NCI-H1436 treated with DMSO at 0.1 percent for 48 hours (cell line): Measurements from ENCODE around the gene IRAK3.
A peak's percentile ranks its signal among the peaks of the same experiment; 100 is the strongest.
"Not testable (repeated sequence)": the region's sequence is repeated elsewhere in the genome, so short reads cannot be mapped to it uniquely, and the experiment has no call there.

ENCODE experiments used
- DNase-seq: peaks from one replicate; lab custom pipeline; 2025; lab: John Stamatoyannopoulos, UW

IRAK3 gene

DNA sequence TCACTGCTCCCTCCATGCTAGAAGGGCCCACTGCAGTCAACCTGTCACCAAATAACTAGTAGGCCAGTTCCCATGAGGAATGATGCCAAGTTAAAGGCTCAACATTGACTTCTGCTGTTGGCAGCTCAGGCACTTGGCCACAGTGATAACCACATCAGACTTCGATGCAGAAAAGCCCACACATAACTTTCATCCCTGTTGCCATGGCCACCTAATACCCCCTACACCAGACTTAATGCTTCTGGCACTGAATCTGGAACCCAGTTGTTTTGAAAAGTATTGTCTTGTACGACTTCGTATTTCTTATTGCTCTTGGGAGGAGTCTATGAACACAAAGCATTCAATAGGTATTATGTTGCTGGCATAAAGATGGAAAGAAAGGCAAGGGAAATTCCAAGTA is 69.0 kb downstream of the IRAK3 start:
- DNase-seq = no peak

DNA sequence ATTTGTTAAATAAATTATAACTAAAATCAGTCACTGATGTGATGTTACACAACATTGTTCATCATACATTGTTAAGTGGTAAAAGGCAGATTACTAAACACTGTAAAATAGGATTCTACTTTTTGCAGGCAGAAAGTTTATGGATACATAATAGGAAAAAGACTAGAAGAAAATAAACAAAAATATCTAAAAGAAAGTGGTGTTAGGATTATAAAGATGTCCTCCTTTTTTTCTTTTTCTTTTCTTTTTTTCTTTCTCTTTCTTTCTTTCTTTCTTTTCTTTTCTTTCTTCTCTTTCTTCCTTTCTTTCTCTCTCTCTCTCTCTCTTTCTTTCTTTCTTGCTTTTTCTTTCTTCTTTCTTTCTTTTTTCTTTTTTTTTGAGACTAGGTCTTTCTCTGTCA is 73.7 kb downstream of the IRAK3 start:
- DNase-seq = no peak

DNA sequence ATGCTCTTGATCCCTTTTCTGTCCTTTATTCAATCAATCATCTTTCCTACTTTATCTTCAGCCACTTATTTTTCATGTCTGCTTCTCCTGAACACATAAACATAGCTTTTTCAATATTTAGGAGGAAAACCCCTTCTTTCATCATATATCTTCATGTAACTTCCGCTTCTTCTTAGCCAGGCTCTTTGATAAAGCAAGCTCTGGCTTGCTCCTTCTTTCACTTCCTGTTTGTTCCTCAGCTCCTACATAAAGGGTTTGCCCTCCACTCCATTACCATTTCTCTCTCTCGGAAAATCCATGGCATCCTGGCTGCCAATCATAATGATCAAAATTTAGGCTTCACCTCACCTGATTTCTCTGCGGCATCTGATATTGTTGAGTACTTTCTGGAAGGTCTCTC is 79.5 kb downstream of the IRAK3 start:
- DNase-seq = no peak

DNA sequence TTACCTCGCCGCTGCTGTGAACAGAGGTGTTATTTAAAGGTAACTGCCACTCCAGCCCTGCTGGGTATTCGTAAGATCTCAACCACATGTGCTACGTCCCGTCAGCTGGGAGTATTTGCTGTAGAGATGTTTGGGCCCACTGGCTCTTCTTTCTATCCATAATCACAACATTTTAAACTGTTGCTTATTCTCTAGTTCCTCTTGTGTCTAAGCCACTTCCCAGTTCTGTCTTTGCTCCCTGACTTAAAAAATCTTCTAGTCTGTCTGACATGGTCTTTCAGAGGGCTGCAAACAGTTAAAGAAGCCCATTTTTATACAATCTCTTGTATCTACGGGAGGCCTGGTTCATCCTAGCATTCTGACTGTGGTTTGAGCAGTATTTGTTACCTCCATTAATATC is 80.1 kb downstream of the IRAK3 start:
- DNase-seq = no peak

DNA sequence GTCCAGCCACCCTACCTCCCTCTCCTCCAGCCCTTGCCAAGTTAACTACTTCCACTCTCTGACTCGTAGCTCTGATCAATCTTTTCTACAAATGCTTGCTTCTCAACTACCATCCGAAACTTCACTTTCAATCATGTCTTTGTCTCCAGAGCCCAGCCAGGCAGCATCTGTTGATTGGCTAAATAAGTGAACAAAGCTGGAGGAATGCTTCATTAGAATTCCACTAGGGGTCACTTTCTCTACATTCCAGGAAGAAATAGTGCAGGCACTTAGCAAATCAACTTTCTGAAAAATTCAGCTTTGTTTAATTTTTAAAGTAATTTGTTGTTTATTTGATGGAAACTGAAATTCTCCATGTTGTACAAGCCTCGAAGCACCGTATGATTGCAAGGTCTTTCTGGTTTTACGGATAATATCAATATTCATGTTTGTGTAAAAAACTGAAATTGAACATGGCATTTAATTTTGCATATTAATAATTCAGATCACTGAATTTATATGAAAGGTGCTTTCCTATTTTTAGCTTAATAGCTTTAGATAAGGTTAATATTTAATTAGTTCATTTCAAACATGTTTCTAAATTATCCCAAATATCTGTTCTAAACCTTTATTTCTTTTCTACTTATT is 80.9 kb downstream of the IRAK3 start:
- no peak for DNase-seq

DNA sequence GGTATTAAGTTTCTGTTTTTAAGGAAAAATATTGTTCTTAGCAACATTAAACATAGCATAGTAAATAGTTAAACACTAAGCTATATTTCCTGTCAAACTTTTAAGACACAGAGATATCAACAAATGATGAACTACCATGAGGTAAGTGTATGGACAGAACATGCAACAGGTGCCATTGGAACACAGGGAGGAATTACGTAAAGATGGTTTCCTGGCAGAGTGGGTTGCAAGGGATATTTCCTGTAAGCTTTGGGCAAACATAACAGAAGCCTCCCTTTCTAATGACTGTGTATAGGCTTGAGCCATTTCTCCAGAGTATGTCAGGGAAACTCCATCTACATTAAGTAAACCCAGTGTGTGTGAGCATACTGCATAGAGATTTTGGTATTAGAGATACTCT is 81.6 kb downstream of the IRAK3 start:
- DNase-seq = no peak

DNA sequence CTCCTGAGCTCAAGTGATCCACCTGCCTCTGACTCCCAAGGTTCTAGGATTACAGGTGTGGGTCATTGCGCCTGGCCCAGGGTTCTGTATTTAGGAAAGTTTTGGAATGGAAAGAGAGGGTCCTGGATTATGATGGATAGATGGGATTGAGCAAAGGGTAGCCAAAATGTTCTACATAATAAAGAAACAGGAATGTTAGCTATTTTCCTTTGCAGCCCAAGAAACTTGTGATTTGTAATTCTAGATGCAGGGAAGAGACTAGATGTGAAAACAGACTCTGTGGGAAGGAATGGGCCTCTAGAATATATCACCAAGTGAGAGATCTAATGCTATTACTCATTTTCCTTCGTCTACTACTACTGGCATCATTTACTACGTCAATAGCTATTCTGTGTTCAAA is 83.6 kb downstream of the IRAK3 start:
- DNase-seq = no peak

DNA sequence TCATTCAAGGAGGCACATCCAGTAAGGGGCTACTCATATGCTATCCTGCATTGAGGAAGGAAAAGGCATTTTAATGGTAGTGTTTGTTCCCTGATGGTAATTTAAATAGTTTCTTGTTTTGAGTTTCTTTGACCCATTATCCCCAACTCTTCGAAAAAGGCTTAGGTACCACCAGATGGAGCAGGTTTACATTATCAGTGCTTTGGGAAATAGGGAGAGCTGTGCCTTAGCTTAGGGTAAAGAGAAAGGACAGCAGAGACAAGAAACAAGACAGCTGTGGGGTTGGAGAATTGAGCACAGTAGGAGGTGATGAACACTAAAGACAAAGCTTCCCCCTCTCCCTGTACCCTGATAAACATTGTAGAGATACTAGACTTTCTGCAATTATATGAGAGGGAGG is 84.1 kb downstream of the IRAK3 start:
- DNase-seq = no peak

DNA sequence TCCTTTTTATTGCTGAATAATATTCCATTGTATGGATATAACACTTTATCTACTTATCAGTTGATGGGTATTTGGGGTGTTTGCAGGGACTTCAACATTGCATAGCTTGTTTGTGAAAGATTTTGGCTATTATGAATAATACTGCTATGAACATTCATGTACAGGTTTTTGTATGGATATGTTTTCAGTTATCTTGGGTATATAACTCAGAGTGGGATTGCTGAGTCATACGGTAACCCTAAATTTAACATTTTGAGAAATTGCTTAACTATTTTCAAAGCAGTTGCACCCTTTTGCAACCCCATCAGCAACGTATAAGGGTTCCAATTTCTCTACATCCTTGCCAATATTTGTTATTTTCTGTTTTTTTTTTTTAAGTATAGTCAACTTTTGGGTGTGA is 86.0 kb downstream of the IRAK3 start:
- DNase-seq = no peak

DNA sequence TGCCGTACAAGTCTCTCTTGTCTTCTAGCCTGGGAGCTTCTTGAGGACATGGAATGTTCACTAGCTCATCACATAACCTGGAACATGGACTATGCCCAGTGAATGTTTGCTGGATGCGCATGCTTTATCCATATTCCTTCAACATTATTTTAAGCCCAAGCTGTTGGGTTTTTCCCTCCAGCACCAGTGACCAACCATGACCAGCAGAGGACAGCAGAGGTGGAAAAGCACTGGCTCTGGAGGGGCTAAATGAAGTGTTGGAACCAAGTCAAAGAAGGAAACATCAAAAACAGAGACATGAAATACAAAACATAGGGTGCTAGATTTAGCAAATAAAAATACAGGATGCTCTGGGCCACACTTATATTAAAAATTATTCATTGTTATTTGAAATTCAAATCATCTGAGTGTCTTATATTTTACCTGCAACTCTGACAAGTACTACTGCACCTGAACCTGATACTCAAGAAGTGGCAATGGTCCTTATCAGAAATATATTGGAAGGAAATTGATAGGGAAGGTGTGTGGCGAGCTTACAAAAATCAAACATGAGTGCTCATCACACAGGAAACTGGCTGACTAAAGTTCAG is 90.2 kb downstream of the IRAK3 start:
- DNase-seq = no peak

DNA sequence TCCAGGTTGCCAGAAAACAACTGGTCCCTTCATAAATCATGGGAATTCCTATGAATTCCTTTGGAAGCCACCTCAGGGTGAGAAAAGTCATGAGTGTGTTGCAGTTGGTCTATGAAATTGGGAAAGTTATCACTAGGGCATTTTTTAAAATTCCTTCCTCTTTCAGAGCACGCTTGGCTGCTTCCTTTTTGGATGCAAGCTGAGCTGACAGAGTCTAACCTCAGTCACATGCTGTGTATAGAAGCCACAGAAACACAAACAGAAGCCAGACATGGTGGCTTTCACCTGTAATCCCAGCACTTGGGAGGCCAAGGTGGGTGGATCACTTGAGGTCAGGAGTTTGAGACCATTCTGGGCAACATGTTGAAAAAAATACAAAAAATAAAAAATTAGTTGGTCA is 91.5 kb downstream of the IRAK3 start:
- DNase-seq = no peak

DNA sequence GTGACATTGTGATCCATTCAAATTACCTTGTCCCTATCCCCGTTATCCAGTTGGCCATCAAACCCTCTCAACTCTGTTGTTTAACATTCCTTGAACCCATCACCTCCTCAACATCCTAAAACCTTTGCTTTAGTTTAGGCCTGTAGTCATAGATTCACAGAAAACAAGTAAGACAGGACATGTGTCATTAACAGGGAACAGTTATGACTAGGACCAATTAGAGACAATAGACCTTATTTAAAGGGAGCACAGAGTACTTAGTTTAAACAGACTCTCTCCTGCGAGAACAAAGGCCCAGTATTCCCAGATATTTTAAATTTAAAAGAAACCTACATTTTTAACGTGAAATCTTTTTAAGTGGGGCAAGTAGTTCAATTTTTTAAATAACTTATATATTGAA is 93.2 kb downstream of the IRAK3 start:
- no peak for DNase-seq

DNA sequence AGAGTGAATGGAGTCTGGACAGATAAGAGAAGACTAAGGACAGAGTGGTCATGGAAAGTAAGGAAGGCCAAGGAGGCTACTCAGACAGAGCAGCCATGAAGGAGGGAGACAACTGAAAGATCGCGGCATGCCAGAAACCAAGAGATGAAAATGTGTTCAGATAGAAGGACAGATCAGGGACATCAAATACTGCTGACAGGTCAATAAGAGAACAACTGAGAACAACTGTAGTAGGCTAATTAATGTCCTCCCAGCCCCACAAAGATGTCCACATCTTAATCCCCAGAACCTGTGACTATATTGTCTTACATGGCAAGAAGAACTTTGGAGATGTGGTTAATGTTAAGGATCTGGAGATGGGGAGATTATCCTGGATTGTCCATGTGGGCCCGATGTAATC is 98.3 kb downstream of the IRAK3 start:
- no peak for DNase-seq

DNA sequence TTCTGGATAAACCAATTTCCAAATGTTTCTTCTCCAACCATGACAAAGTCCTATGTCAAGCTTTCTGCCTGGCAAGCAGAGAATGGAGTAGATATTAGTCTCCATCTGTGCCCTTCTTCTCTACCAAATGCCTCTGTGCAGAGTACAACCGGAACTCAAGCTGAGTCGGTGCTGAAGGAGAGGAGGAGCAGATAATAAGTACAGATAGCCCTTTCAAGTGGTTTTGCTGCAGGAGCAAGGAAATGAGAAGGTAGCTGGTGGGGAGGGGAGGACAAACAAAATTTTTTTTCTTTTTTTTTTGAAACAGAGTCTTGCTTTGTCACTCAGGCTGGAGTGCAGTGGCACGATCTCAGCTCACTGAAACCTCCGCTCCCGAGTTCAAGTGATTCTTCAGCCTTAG is 99.1 kb downstream of the IRAK3 start:
- DNase-seq = no peak

DNA sequence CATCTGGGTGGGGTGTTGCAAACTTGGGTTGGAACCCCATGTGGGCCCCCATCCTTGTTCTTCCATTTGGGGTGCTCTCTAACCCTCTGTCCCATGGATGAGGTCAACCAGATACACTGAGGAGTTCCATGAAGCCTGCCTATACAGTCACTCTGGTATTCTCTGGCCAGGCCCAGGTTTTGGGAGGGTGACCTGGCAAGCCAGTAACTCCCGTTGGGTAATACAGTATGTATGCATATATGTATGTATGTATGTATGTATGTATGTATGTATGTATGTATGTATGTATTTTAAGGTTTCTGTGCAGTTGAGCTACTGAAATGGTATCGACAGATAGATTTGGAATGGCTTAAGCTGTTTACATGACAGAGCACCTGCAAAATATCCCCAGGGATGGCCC is 100.5 kb downstream of the IRAK3 start:
- no peak for DNase-seq

DNA sequence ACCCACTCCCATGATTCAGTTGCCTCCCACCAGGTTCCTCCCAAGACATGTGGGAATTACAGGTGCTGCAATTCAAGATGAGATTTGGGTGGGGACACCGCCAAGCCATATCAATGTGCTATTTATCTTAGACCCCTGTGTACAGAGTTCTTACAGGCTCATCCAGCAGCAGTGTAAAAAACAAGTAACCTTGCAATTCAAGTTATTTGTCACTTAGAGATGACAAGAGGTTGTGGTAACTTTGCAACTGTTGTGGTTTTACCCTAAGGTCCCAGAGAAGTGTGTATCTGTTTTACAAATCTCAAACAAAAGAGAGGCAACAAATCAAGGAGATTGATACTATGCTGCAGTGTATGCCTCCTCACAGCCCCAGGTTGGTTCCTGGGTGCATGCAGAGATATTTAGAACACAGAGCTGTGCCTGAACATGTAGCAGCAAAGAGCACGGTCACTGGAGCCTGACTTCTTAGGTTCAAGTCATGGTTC is 101.7 kb downstream of the IRAK3 start:
- no peak for DNase-seq

DNA sequence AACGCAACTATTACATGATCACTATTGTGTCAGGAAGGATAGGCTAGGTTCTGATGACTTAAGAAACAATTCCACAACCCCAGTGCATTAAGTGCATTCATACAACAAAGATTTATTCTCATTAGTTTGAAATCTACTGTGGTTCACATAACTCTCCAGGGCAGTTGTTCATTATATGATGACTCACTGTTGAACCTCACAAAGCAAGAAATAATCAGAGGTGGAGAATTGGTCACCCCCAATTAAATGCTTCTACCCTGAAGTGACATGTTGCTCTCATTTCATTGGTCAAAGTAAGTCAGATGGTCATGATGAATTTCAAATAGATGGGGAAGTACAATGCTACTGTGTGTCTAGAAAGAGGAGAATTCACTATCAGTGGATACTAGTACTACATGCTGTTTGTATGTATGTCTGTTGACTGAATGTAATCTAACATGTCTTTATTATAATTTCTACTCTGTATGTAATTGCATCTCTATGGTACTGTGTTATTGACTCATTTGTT is 107.2 kb downstream of the IRAK3 start:
- peak; percentile 5 for DNase-seq

DNA sequence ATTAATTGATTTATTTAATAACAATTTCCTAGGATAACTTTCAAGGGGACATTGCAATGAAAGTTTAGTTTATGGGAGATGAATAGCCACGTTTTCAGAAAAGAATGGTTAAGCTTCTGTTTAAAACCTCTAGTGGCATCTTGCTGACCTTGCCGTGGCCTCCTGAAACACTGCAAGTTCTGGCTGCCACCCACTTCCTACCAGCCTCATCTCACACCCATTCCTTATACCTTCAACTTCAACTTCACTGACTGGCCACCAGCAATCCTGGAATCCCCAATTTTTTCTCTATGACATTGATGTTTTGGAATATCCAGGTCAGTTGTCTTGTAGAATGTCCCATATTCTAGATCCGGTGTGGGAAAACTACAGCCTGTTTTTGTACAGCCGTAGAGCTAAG is 108.1 kb downstream of the IRAK3 start:
- no peak for DNase-seq

DNA sequence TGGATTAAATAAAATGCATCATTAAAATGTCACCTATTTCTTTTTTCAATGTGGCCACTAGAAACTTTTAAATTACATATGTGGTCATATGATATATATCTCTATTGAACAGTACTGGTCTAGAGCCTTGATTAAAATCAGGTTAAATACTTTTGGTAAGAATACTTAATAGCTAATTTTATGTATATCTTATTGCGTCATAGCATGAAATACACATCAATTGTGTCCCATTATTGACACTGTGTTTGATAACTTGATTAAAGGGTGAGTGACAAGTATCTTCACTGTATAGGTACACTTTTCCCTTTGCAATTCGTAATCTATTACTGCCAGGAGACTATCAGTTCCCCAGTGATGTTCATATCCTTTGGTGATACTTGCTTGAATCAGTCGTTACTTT is 108.9 kb downstream of the IRAK3 start:
- no peak for DNase-seq

DNA sequence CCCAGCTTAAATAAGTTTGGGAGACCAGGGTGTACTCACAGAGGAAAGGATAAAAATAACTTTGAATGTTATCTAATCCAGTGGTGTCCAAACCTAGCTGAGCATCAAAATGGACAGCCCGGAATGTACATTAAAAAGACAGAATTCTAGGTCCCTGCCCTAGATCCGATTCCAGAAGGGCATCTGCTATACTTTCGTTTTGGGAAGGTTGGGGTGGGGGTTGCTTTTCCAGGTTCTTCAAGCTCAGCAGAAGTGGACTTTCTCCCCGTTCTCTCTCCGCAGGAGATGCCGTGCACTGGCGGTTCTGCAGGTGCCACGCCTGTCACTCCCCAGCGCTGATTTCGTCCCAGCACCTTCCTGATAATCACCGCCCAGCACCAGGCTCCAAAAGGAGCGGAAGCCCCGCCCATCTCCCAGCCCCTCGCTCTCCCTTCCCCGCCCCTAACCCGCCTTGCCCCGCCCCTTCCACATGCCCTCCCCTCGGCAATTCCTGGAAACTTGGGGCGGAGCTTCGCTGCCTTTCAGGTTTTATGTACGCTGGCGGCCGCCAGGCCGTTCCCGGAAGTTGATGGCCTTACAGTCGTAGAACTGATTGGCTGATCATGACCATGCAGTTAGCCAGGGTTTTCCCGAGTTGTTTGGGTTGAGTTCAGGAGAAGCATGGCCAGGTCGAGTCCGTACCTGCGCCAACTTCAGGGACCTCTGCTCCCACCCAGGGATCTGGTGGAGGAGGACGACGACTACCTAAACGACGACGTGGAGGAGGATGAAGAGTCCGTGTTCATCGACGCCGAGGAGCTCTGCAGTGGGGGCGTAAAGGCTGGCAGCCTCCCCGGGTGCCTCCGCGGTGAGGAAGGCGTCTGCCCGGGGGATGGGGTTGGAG is 113.2 kb downstream of the IRAK3 start, which contains the start of gene HELB:
HELB (plus strand) TSS at position 550 of the 883 bp plus-strand sequence; CDS start at position 661, 111 bp downstream.
- peak; percentile 73 for DNase-seq

DNA sequence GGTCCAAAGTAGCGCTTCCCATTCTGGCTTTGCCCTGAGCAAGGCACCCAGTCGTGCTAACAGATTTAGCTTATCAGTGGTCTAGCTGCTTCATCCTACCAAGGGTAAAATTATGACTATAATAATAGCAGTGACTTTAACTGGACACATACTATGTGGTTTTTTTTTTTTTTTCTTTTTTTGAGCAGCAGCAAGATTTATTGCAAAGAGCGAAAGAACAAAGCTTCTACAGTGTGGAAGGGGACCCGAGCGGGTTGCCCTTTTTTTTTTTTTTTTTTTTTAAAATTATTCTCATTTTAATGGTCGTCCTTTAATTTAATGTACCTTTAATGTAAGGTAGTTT is 113.8 kb downstream of the IRAK3 start:
- DNase-seq = no peak

DNA sequence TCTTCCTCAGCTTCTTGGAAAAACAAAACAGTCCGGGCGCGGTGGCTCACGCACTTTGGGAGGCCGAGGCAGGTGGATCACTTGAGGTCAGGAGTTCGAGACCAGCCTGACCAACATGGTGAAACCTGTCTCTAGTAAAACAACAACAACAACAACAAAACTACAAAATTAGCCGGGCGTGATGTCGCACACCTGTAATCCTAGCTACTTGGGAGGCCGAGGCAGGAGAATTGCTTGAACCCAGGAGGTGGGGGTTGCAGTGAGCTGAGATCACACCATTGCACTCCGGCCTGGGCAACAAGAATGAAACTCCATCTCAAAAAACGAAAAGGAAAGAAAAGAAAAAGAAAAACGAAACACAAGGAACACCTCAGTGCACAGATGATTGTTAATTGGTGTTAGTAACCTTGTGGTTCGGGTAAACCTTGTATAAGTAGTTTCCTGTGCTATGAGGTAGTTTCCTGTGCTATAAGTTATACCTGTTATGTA is 114.3 kb downstream of the IRAK3 start:
- DNase-seq = not testable (repeated sequence)
